ENCODE measurements around the gene CD1E. TPM values are rescaled to one million over a fixed set of nuclear protein-coding genes. Genes with fewer than 3 reads are reported as not detected.

CD1E gene
- total RNA-seq, 4 donors from 2014 or later, result 0.44 TPM; not detected in 3

GRCh38 chr1:158390331-158390730, 36.6 kb downstream of the CD1E start:
- TF ChIP-seq, protein P1, sequence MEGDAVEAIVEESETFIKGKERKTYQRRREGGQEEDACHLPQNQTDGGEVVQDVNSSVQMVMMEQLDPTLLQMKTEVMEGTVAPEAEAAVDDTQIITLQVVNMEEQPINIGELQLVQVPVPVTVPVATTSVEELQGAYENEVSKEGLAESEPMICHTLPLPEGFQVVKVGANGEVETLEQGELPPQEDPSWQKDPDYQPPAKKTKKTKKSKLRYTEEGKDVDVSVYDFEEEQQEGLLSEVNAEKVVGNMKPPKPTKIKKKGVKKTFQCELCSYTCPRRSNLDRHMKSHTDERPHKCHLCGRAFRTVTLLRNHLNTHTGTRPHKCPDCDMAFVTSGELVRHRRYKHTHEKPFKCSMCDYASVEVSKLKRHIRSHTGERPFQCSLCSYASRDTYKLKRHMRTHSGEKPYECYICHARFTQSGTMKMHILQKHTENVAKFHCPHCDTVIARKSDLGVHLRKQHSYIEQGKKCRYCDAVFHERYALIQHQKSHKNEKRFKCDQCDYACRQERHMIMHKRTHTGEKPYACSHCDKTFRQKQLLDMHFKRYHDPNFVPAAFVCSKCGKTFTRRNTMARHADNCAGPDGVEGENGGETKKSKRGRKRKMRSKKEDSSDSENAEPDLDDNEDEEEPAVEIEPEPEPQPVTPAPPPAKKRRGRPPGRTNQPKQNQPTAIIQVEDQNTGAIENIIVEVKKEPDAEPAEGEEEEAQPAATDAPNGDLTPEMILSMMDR (IDR thresholded peaks at IDR 0.05), result no peak
- ATAC-seq (ENCODE audit: low FRiP score) (no peak), DNase-seq (ENCODE audit: low spot score) (no peak)

DNA sequence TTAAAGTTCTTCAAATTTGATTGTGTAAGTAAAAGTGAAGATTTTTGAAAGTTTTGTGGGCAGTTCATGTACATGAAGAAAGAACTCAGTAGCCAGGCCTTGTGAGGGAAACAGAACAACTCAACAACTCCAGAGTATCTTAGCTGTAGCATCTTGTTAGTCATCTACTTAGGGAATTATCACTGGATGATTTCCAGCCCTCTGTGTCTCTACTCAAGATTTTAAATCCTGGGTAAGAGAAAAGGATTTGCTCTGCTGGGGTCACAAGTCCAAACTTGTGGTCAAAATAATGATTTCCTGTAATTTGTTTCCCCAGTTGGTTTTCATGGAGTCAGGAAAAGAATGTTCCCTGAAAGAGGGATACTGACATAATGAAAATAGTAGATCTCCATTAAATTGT, 37.4 kb downstream of the CD1E start:
- ATAC-seq (ENCODE audit: low FRiP score) (no peak), DNase-seq (ENCODE audit: low spot score) (no peak)
- TF ChIP-seq, protein P1 (IDR thresholded peaks at IDR 0.05), result no peak

DNA sequence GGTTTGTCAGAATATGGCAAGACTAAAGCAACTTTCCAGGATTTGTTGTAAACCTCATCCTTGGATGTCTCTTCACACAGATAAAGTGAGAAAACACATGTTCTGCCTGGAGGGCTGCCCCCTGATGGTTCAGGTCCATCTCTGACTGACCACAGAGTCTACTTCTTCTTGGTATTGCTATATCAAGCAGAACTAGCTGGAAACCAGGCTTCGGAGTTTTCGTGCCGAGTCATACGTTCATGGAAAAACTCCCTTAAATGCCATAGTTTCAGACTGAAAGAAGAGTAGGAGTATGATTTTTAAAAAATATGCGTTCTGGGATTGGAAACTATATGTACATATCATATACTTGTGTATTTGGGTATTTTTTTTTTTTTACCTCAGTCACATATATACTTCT, 39.8 kb downstream of the CD1E start:
- ATAC-seq (ENCODE audit: low FRiP score), result no peak
- no peak for DNase-seq (ENCODE audit: low spot score)
- TF ChIP-seq, protein P1 (IDR thresholded peaks at IDR 0.05), result no peak

DNA sequence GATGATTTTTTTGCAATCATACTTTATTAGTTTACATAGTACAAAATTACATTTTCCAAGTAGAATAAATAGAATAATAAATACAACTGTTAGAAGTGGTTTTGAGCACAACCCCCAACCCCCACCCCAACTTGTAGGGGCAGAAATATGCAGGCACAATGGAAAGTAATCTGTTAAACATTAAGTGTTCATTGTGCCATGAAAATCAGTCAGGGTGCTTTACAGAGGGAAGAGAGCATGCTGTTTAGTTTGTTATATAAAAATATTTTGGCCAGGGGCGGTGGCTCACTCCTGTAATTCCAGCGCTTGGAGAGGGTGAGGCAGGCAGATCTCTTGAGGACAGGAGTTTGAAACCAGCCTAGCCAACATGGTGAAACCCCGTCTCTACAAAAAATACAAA, 43.0 kb downstream of the CD1E start:
- no peak for DNase-seq (ENCODE audit: low spot score)
- no peak for ATAC-seq (ENCODE audit: low FRiP score)
- TF ChIP-seq, protein P1 (IDR thresholded peaks at IDR 0.05), result no peak

DNA sequence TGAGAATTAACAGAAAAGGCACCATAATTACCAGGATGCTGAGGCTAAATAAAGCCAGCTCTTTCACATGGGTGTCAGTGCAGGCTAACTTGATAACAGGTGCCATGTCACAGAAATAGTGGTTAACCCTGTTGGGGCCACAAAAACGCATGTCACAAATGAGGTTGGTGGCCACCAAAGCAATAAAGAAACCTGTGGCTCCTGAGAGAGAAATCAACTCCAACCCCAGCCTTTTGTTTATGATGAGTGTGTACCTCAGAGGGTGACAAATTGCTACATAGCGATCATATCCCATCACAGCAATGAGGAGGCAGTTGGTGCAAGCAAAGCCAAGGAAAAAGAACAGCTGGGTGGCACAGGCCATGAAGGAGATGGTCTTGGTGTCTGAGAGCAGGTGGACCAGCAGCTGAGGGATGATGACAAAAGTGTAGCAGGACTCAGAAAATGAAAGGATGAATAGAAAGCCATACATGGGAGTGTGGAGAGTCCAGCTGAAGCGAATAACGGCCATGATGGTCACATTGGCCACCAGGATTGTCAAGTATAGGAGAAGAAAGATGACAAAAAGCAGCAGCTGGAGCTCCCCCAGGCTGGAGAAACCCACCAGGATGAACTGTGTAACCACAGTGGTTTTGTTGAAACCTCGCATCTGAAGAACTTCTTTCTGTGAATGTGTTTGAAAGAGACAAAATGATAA, 45.3 kb downstream of the CD1E start, which contains the start of gene OR10T2:
Gene OR10T2 (minus strand): TSS at position 649 of the 697 bp plus-strand sequence. CDS start 0 bp downstream, at position 649.
- no peak for ATAC-seq (ENCODE audit: low FRiP score)

DNA sequence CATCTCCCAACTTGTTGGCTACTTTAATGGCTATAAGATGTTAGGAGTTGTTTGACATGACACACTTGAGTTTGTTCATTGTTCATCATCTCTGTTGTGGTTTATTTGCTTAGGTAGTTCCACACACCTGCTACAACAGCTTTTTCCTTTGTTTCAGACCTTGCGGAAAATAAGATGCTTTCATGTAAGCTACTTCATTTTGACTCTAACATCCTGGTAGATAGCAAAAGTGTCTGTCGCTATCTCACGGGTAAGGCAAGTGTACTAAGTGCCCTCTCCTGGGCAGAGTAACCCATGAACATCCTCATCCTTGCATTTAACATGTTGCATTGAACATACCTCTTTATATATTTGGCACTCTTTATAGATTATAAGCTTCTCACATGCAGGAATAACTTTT, 47.2 kb downstream of the CD1E start:
- no peak for ATAC-seq (ENCODE audit: low FRiP score)
- TF ChIP-seq, protein P1 (IDR thresholded peaks at IDR 0.05), result no peak
- no peak for DNase-seq (ENCODE audit: low spot score)

More for the DNA sequence above, 45.3 kb downstream of the CD1E start, which contains the start of gene OR10T2:
- TF ChIP-seq, protein P1 (IDR thresholded peaks at IDR 0.05), result no peak
- no peak for DNase-seq (ENCODE audit: low spot score)

DNA sequence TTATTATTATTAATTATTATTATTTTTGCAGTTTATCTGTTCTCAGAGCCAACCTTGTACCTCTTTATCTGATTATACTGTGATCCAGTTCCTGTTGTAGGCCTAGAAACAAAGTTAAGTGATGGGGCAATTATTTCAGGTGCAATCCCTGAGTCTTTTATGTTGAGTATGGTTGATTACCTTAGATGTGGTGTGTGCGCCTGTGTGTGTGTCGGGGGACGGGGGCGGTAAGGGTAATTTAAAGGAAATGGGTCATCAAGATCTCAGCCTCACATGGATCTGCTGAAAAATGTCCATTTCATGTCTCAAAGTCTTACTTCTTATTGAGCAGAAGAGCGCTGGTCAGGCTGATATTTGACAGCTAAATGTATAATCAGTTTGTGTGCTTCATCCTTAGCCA, 53.4 kb downstream of the CD1E start:
- no peak for ATAC-seq (ENCODE audit: low FRiP score)
- TF ChIP-seq, protein P1 (IDR thresholded peaks at IDR 0.05), result no peak

More for the DNA sequence above, 53.4 kb downstream of the CD1E start:
- DNase-seq (ENCODE audit: low spot score), result no peak
